ENCODE data around the gene C11orf16.
A peak's percentile ranks its signal among the peaks of the same experiment; 100 is the strongest.
"Not testable (repeated sequence)": the region's sequence is repeated elsewhere in the genome, so short reads cannot be mapped to it uniquely, and the experiment has no call there.

Gene C11orf16

DNA sequence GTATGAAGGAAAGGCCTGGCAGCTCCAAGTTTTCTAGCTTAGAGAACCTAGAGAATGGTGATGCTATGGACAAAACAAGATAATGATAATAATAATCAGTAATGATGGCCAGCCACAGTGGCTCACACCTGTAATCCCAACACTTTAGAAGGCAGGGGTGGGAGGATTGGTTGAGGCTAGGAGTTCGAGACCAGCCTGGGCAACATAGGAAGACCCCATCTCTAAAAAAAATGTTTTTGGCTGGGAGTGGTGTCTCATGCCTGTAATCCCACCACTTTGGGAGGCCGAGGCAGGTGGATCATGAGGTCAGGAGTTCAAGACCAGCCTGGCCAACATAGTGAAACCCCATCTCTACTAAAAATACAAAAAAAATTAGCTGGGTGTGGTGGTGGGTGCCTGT, 3.0 kb upstream of the C11orf16 start:
- not testable (repeated sequence) for DNase-seq (ENCODE audit: low read depth in 3 of 3)

DNA sequence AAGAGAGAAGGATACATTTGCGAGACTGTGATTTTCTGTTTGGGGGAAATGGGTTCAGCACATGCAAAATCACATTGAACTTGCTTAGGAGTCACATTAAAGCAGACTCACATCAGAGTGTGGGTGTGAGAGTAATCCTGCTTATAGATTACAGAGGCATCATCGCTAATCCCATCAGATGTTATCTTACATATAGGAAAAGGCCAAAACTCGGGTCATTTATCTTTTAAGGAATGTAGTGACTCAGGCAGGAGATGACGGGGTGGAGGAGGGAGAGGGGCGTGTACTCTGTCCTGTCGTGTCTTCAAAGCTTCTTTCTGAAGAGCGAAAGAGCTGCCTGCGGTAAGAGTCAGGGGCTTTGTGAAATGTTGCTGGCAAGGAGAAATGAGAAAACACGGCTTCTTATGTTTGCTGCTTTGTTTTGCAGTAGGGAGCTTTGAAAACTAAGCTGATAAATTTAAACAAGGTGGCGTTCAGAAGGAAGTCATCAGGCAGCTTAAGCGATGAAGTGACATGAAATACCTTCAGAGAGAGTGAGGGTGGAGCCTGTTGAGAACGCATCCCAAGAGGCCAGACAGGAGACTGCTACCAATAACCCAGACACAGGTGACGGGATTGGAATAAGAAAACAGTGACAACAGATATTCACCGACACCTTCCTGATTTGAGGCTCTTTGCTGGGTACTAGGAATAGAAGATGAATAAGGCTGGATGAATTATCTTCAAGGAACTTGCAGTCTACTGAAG, 2.2 kb upstream of the C11orf16 start:
- no peak for DNase-seq (ENCODE audit: low read depth in 3 of 3)

DNA sequence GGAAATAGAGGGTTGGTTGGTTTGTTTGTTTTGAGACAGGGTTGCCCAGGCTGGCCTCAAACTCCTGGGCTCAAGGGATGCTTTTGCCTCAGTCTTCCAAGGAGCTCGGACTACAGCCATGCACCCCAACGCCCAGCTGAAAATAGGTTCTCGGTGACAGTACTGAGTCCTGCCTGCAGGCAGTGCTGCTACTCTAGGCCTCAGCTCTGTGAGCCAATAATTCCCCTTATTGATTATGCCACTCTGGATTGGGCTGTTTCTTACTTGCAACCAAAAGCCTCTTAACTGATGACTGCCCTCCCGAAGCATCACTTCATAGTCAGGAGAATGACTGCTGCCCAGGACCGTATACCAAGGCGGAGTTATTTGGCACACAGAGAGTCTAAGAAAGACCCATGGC, 1.2 kb upstream of the C11orf16 start:
- DNase-seq (ENCODE audit: low read depth in 3 of 3) = no peak

DNA sequence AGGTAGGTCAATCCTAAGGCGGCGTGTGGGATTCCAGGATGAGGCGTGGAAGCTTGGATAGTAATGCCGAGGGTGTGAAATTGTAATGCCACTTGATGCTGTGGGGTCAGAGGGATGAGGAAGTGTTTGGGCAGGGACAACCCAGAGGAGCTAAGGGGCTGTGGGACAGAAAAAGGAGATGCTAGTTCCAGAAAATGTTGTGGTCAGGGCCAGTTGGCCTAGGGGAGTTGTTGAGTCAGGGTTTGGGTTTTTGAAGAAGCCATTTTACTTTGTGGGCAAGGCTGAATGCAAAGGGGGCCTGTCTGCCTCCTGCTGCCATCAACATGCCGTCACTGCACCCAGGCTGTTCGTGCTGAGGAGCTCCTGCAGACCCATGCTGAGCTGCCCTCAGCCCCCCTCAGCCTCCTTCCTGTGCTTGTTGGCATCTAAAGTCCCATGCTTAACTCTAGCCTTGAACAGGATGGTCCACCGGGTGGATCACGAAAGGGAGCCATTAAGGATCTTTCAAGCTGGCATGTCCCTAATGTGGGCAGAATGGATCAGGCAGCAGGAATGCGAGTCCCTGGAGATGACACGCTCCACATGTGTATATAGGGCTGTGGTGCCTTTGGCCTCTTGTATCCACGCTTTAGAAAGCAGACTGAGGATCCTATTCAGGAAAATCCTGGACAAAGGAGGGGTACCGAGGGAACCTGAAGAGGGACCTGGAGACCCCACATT, 2.1 kb downstream of the C11orf16 start:
- no peak for DNase-seq (ENCODE audit: low read depth in 3 of 3)

GRCh38 chr11:8928981-8929615, 3.6 kb downstream of the C11orf16 start:
- DNase-seq (ENCODE audit: low read depth in 3 of 3) = no peak

- DNase-seq (ENCODE audit: low read depth in 3 of 3) = no peak
Observed at GRCh38 chr11:8928205-8928604, 4.5 kb downstream of the C11orf16 start.

GRCh38 chr11:8927233-8927632, 5.5 kb downstream of the C11orf16 start:
- DNase-seq (ENCODE audit: low read depth in 3 of 3) = no peak

DNA sequence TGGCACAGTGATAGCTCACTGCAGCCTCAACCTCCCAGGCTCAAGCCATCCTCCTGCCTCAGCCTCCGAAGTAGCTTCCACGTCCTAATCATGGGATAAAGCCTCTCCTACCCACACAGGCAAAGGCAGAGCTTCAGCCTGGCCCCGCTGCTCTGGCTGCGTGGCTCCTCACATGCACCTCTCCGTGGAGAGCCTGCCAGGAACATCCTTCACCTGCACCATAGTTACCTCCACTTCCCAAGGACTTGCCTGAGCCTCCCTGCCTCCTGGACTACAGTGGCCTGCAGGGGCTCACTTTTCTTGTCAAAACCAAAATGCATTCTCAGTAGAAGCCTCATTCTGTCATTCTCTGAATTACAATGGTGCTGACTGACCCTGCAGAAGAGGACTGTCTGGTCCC, 6.5 kb downstream of the C11orf16 start:
- no peak for DNase-seq (ENCODE audit: low read depth in 3 of 3)

DNA sequence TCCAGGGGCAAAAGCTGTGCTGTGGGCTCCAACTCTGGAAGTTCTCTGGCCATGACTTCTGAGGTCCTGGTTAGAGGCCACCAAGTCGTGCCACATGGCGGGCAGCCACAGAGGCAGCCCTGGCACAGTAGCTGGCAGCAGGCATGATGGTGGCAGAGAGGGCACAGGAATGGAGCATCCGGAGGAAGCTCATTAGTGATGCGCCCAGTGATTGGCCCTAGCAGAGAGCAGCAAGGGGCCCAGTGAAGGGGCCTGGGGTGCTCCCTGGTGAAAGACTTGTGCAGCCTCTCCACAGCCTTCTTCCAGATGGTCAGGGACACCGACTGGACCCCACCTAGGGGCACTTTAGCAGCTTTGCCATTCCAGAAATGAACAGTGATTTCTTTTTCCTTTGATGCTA, 7.0 kb downstream of the C11orf16 start:
- no peak for DNase-seq (ENCODE audit: low read depth in 3 of 3)

DNA sequence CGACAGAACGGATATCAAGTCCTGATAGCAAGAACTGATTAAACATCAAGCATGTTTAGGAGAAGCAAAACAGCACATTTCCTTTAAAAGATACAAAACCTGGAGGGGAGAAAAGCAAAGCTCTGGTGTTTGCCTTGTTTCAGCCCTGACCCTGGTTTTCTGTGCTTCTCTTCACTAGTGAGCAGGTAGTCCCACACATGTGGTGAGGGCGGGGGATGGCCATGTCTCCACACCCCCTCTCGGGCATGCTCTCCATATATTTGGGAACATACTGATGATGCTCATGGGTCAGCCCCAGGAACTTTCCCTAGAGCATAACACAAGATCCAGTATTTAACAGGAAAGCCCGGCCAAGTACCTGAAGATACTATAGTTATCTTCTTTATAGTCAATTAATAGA, 10.1 kb downstream of the C11orf16 start:
- DNase-seq (ENCODE audit: low read depth in 3 of 3) = no peak

DNA sequence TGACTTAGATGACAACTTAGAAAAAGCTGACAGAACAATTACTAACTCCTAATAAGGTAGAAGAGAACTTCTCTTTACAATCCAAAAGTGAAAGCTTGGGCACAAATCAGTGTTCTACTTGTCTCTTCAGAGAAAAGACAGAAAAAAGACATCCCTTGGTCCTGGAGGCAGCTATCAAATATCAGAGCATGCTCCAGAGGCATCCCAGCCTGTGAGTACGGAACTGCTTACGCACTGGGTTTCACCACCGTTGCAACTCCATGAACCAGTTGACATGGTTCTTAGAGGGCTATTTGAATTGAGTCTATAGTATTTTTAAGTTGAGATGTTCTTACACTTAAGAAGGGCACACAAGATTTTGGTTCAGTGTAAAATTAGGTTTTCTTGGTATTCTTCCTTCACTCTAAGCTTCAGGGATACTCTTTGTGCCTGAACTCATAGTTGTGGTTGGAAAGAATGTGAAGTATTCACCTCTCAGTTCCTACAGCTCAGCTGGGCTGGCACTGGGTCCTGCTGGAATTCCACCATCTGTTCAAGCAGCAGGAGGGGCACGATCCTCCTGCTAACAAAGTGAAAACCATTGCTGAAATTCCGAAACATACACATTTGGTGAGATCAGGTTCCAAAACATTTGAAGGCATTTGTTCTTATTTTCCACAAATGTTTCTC, 15.5 kb downstream of the C11orf16 start:
- DNase-seq (ENCODE audit: low read depth in 3 of 3) = no peak

- DNase-seq (ENCODE audit: low read depth in 3 of 3) = no peak
Observed at GRCh38 chr11:8914661-8915018, 18.1 kb downstream of the C11orf16 start.

DNA sequence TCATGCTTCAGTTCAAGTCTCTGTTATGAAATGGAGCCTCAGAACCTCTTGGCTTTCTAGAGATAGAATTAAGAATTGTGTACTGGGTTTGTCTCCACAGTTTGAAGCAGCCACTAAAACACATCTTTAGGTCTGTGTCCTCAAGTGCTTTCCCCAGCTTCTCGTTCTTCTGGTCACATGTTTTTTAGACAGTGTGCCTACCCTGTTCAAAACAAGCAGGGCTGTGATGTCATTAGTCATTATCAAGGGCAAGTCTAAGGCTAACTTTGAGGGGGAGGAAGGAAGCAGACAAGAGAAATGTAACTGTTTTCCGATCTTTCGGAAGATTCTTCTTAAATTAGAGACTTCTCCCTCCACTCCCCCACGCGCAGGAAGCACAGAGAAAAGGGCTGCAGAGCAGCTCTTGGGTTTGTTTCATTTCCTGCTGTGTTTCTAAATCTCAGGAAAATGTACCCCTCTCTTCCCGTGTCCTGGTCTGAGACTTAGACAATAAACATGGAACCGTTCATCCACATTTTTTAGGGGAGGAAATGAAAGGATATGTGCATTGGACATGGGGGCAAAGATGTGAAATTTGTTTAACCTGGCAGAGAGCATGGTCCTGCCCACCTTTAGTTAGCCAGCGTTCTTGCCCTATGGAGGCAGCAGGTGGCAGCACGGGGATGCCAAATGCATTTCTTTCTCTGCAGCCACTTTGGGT, 18.6 kb downstream of the C11orf16 start:
- DNase-seq (ENCODE audit: low read depth in 3 of 3) = peak in 2 of 3 experiments; percentile 8 to 20

- DNase-seq (ENCODE audit: low read depth in 3 of 3) = peak; percentile 65 to 92 (median 76)
Observed at GRCh38 chr11:8911029-8911823, 21.5 kb downstream of the C11orf16 start, which contains the start of gene AKIP1. Gene AKIP1, plus strand, starts transcription at chr11:8911189. Its CDS starts 261 bp downstream, at chr11:8911450.

GRCh38 chr11:8910649-8911026, 22.1 kb downstream of the C11orf16 start:
- no peak for DNase-seq (ENCODE audit: low read depth in 3 of 3)

DNA sequence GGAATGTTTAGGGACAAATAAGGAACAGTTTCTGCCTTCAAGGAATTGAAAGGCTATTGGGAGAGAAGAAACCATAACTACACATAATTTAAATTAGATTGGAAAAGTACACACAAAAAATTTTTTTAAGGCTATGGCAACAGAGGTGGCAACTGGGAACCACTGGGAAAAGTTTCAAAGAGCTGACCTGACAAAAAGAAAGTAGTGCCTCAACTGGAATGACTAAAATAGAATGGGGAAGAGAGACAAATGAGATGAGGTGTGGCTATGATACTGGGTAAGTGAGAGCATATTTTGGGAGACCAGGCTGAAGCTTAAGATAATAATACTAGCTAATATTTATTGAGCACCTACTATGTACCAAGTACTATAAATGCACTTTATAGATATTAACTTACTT, 24.6 kb downstream of the C11orf16 start:
- DNase-seq (ENCODE audit: low read depth in 3 of 3) = no peak

DNA sequence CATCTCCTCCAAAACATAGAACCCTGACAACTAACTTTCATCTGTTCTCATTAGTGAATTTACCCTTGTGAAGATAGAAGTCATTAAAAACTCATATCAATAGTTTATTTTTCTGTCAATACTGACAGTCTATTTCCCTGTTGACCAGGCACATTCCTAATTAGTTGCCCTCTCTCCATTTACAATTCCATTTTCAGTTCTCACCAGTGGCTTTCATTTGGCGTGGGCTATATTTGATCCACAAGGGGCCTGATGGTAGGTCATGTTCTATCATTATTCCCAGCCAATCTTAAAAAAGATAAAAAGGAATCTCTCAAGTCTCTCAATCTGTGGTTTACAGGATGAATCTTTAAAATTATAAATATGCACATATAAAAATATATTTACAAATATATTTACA, 25.6 kb downstream of the C11orf16 start:
- DNase-seq (ENCODE audit: low read depth in 3 of 3) = no peak

DNA sequence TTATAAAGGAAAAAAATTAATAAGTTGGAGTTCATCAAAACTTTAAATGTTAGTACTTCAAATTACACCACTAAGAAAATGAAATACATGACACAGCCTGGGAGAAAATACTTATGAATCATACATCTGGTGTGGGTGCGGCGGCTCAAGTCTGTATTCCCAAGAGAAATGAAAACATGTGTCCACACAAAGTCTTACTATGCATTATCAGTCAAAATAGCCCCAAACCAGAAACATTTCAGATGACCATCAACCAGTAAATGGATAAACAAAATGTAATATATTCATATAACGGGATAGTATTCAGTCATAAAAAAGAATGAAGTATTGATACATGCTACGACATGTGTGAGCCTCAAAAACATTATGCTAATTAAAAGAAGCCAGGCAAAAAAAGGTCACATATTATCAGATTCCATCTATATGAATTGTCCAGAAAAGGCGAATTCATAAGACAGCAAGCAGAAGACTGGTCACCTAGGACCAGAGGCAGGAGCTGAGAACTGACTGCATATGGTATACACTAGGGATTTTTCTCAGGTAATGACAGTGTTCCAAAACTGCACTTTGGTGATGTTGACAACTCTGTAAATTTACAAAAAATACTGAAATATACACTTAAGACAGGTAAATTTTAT, 27.1 kb downstream of the C11orf16 start:
- DNase-seq (ENCODE audit: low read depth in 3 of 3) = no peak

DNA sequence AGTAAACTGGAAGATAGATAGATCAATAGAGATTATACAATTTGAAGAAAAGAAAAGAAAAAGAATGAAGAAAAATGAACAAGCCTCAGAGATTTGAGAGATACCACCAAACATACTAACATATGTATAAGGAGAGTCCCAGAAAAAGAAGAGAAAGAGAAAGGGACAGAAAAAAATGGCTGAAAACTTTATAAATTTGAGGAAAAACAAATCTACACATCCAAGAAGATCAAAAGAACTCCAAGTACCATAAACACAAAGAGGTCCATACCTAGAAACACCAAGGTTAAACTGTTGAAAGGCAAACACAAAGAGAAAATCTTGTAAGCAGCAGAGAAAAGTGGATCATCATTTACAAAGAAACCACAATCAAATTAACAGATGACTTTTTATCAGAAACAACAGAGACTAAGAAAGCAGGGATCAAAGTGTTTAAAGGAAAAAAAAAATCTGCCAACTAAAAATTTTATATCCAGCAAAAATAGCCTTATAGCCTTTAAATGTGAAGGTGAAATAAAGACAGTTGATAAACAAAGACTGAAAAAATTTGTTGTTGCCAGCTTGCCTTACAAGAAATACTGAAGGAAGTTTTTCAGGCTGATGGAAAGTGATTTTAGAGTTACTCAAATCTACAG, 33.5 kb downstream of the C11orf16 start:
- DNase-seq (ENCODE audit: low read depth in 3 of 3) = no peak

DNA sequence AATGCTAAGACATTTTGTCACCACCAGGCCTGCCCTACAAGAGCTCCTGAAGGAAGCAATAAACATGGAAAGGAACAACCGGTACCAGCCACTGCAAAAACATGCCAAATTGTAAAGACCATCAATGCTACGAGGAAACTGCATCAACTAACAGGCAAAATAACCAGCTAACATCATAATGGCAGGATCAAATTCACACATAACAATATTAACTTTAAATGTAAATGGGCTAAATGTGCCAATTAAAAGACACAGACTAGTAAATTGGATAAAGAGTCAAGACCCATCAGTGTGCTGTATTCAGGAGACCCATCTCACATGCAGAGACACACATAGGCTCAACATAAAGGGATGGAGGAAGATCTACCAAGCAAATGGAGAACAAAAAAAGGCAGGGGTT, 41.6 kb downstream of the C11orf16 start:
- DNase-seq (ENCODE audit: low read depth in 3 of 3) = not testable (repeated sequence)
